Panc1 (cell line): Measurements from ENCODE around the gene BRINP3. TPM values are rescaled to one million over a fixed set of nuclear protein-coding genes. Genes with fewer than 3 reads are reported as not detected.

ENCODE experiments used
- ATAC-seq: fragments of 200-7000 bp; cut with Tn5 transposase; 2 replicates; pipeline ENCODE4 v1.9.1; 2020; ENCODE audit warnings: mild to moderate bottlenecking, moderate library complexity
- BruUV-seq: library from RNA; stranded (reverse); fragments of 400-500 nt; replicated peaks from 2 replicates; lab custom pipeline; 2021; lab: Mats Ljungman, UMichigan
- CTCF ChIA-PET: fragments of 300-600 bp; sonication (Branson Sonifier 250); formaldehyde crosslinking; loops from one replicate; lab custom pipeline; 2022; ENCODE audit warnings: antibody characterized with exemption; lab: Charles Lee
- POLR2A ChIA-PET: fragments of 300-600 bp; sonication (Branson Sonifier 250); formaldehyde crosslinking; loops from one replicate; lab custom pipeline; 2022; ENCODE audit warnings: antibody characterized with exemption; lab: Charles Lee
- DNase-seq: peaks from one replicate; pipeline ENCODE4 v3.0.0-alpha.2; 2010; ENCODE audit warnings: low read depth, low spot score
- H3K27ac ChIP-seq: 2 replicates; pipeline ENCODE4 v1.5.1; 2011; ENCODE audit warnings: mild to moderate bottlenecking, low read length, inconsistent platforms
- H3K27me3 ChIP-seq: fragments of 200-500 bp; sonication (Bioruptor generic); 2 replicates; pipeline ENCODE4 v1.6.0; 2014; ENCODE audit warnings: low read length, inconsistent platforms; ENCODE audit not compliant: control insufficient read depth, insufficient read depth
- H3K36me3 ChIP-seq: fragments of 200-500 bp; sonication (Bioruptor generic); 2 replicates; pipeline ENCODE4 v1.5.1; 2014; ENCODE audit warnings: inconsistent platforms, mild to moderate bottlenecking, low read length, moderate library complexity; ENCODE audit not compliant: control insufficient read depth, insufficient read depth
- H3K4me1 ChIP-seq: 2 replicates; pipeline ENCODE4 v1.5.1; 2011; ENCODE audit warnings: inconsistent platforms, mild to moderate bottlenecking, low read length, moderate library complexity; ENCODE audit not compliant: control insufficient read depth, insufficient read depth
- H3K4me3 ChIP-seq, 2 experiments: 2 replicates each; pipeline ENCODE4 v1.5.1; 2011 to 2012; ENCODE audit warnings: low read depth in 2 of 2, low read length in 2 of 2, mild to moderate bottlenecking in 2 of 2, inconsistent platforms in 1 of 2, moderate library complexity in 1 of 2
- H3K9me3 ChIP-seq: fragments of 200-500 bp; sonication (Bioruptor generic); 2 replicates; pipeline ENCODE4 v1.5.1; 2014; ENCODE audit warnings: low read depth, mild to moderate bottlenecking, inconsistent platforms, low read length, moderate library complexity; ENCODE audit not compliant: control insufficient read depth, insufficient read depth
- CTCF ChIP-seq: fragments of 450-650 bp; IDR thresholded peaks from 2 replicates; pipeline ENCODE4 v1.5.1; 2017; ENCODE audit warnings: mild to moderate bottlenecking
- POLR2AphosphoS5 ChIP-seq: IDR thresholded peaks from 2 replicates; pipeline ENCODE4 v1.6.1; 2012; ENCODE audit warnings: mild to moderate bottlenecking, low read depth, low read length, moderate library complexity
- REST ChIP-seq, 2 experiments: IDR thresholded peaks; 2 replicates each; pipeline ENCODE4 v1.6.1; 2011 to 2012; ENCODE audit warnings: low read depth in 2 of 2, control low read depth in 1 of 2, low read length in 1 of 2, mild to moderate bottlenecking in 1 of 2, moderate library complexity in 1 of 2; ENCODE audit not compliant: insufficient read depth in 1 of 2
- SIN3A ChIP-seq: IDR thresholded peaks from 2 replicates; pipeline ENCODE4 v1.6.1; 2012; ENCODE audit warnings: low read depth, mild to moderate bottlenecking, low read length, moderate library complexity, borderline replicate concordance; ENCODE audit not compliant: insufficient read depth
- TCF7L2 ChIP-seq: IDR thresholded peaks from 2 replicates; pipeline ENCODE4 v1.6.1; 2011; ENCODE audit warnings: mild to moderate bottlenecking, low read depth, low read length, inconsistent platforms
- in situ Hi-C: cut with HindIII; loops from 2 replicates; pipeline ENCODE4 v1.10.0; 2016; ENCODE audit warnings: low sequenced_read_pairs, low pct_unique_long_range_greater_than_20kb
- intact Hi-C: fragments of 100-400 bp; cut with micrococcal nuclease; formaldehyde crosslinking; loops from one replicate; pipeline ENCODE4 v1.10.0; 2022; ENCODE audit not compliant: unreplicated experiment
- total RNA-seq: library from RNA; stranded (reverse); gene quantifications from one replicate; pipeline ENCODE4 v1.2.1, GENCODE V29; 2021; ENCODE audit not compliant: unreplicated experiment

Gene BRINP3
- total RNA-seq, 1 experiment from 2014 or later, result 1.0 TPM

- H3K4me3 ChIP-seq, result no peak overlapping the region
- DNase-seq, result no peak
- in situ Hi-C loops, result no loop called here
- no peak for ATAC-seq
- H3K9me3 ChIP-seq, result no peaks in the 10 kb centered on the region
- no peak overlapping the region for H3K27ac ChIP-seq
- H3K36me3 ChIP-seq, result no peaks in the 10 kb centered on the region; the same call in 1 of the 2 replicates
- intact Hi-C loops, result no loop called here
- BruUV-seq, result no TSS peak
- POLR2A ChIA-PET, result no interaction called here
- TF ChIP-seq TCF7L2 (no peak), CTCF (no peak), SIN3A (no peak), POLR2AphosphoS5 (no peak), REST (IDR thresholded peaks at IDR 0.05; ENCODE audit: insufficient read depth in 1 of 2, low read depth in 2 of 2, low read length in 1 of 2) (no peak)
- H3K27me3 ChIP-seq, result no peaks in the 10 kb centered on the region
- no peaks in the 10 kb centered on the region for H3K4me1 ChIP-seq
- CTCF ChIA-PET, result no interaction called here
Measured at GRCh38 chr1:190274721-190275120, 202.9 kb downstream of the BRINP3 start.

- ChIA-PET POLR2A (no interaction called here), CTCF (no interaction called here)
- Histone ChIP-seq H3K27ac (no peak overlapping the region), H3K4me3 (no peak overlapping the region), H3K4me1 (no peaks in the 10 kb centered on the region), H3K9me3 (no peaks in the 10 kb centered on the region), H3K27me3 (no peaks in the 10 kb centered on the region), H3K36me3 (no peaks in the 10 kb centered on the region; the same call in 1 of the 2 replicates)
- DNase-seq (no peak), ATAC-seq (no peak)
- no TSS peak for BruUV-seq
- no peak for TF ChIP-seq POLR2AphosphoS5
- TF ChIP-seq SIN3A, result no peak
- no peak for TF ChIP-seq REST (IDR thresholded peaks at IDR 0.05; ENCODE audit: insufficient read depth in 1 of 2, low read depth in 2 of 2, low read length in 1 of 2)
- no peak for TF ChIP-seq CTCF
- no peak for TF ChIP-seq TCF7L2
- in situ Hi-C loops, result no loop called here
- intact Hi-C loops, result no loop called here
Measured at GRCh38 chr1:190273161-190273560, 204.5 kb downstream of the BRINP3 start.
